Measurements from ENCODE around the gene HMOX2.

The HMOX2 gene

DNA sequence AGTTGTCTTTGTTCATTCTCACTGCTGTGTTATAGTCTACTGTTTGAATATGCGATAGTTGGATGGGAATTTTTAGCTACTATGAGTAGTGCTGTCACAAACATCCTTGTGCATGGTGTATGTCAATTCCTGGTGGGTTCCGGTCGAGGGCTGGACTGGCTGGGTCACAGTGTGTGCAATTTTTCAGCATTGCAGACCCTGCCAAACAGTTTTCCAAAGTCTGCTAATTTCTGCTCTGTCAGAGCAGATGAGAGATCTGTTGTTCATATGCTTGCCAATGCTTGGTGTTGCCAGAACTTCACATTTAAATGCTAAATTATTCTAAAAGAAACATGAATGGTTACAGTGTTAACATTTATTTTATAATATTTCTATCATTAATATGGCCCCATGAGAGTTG lies 76.3 kb downstream of the HMOX2 start:
- peaks cover 0 to 4% (median 1%) of the 10 kb centered on the region in 4 experiments for H3K4me1 ChIP-seq (ENCODE audit: control extremely low read depth in 1 of 4, control insufficient read depth in 4 of 4, insufficient read depth in 4 of 4, low read length in 3 of 4)
- H3K36me3 ChIP-seq (ENCODE audit: control insufficient read depth in 4 of 4, insufficient read depth in 4 of 4, low read length in 3 of 4), result no peaks in the 10 kb centered on the region
- DNase-seq, result no peak
- no peak overlapping the region for H3K4me3 ChIP-seq (ENCODE audit: control insufficient read depth in 1 of 7, extremely low read depth in 1 of 7, insufficient read depth in 4 of 7, low read depth in 2 of 7, low read length in 6 of 7)
- H3K9me3 ChIP-seq (ENCODE audit: control extremely low read depth in 1 of 5, control insufficient read depth in 4 of 5, insufficient read depth in 2 of 5, low read depth in 1 of 5, low read length in 4 of 5), result no peaks in the 10 kb centered on the region
- WGBS (ENCODE audit: insufficient coverage), result 94% methylated on average over 2 of the region's 3 CpGs
- ChIA-PET POLR2A (no interaction called here), CTCF (interaction anchor here (1.0 to 18.8 kb wide), 7 partner anchors 10 to 52 kb away, joined by 3 to 375 read pairs (median 4); no protein-coding TSS in a partner anchor)
- H3K27ac ChIP-seq (ENCODE audit: insufficient read depth in 1 of 2, low read depth in 1 of 2, low read length in 2 of 2, poor library complexity in 1 of 2, severe bottlenecking in 2 of 2), result no peak overlapping the region
- no peaks in the 10 kb centered on the region for H3K27me3 ChIP-seq (replicated peaks in 2 of 5; ENCODE audit: control insufficient read depth in 4 of 5, insufficient read depth in 5 of 5, low read length in 4 of 5)

DNA sequence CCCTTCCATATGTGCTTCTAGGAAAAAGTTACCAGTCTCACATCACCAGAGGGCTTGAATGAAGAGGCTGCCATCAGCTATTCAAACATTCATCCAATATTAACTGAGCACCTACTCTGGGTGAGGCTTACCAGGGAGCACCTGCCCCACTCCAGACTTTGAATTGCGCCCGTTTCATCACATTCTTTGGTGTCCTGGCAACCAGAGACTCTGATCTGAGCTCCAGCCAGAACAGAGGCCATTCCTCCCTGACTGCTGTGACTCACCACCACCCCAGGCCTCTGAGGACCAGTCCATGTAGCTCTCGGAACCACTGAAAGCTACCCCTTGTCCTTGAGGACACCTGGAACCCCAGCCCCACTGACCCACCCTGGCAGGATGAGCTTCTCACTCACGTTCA lies 79.9 kb downstream of the HMOX2 start, which contains the start of gene C16orf96:
Gene C16orf96 (plus strand): TSS at position 229 of the 400 bp plus-strand sequence. CDS start 150 bp downstream, at position 379.
- CTCF ChIA-PET, result interaction anchor here (1.0 to 18.8 kb wide), 7 partner anchors 10 to 55 kb away, joined by 3 to 375 read pairs (median 3); no protein-coding TSS in a partner anchor
- no peaks in the 10 kb centered on the region for H3K27me3 ChIP-seq (replicated peaks in 2 of 5; ENCODE audit: control insufficient read depth in 4 of 5, insufficient read depth in 5 of 5, low read length in 4 of 5)
- H3K4me3 ChIP-seq (ENCODE audit: control insufficient read depth in 1 of 7, extremely low read depth in 1 of 7, insufficient read depth in 4 of 7, low read depth in 2 of 7, low read length in 6 of 7), result no peak within 1 kb of the TSS
- no peak for DNase-seq
- POLR2A ChIA-PET, result no interaction called here
- no peaks in the 10 kb centered on the region for H3K4me1 ChIP-seq (ENCODE audit: control extremely low read depth in 1 of 4, control insufficient read depth in 4 of 4, insufficient read depth in 4 of 4, low read length in 3 of 4)
- H3K9me3 ChIP-seq (ENCODE audit: control extremely low read depth in 1 of 5, control insufficient read depth in 4 of 5, insufficient read depth in 2 of 5, low read depth in 1 of 5, low read length in 4 of 5), result no peaks in the 10 kb centered on the region
- WGBS (ENCODE audit: insufficient coverage), result 100% methylated on average over 2 of the region's 4 CpGs
- H3K36me3 ChIP-seq (ENCODE audit: control insufficient read depth in 4 of 4, insufficient read depth in 4 of 4, low read length in 3 of 4), result no peaks in the 10 kb centered on the region
- H3K27ac ChIP-seq (ENCODE audit: insufficient read depth in 1 of 2, low read depth in 1 of 2, low read length in 2 of 2, poor library complexity in 1 of 2, severe bottlenecking in 2 of 2), result no peak within 1 kb of the TSS

DNA sequence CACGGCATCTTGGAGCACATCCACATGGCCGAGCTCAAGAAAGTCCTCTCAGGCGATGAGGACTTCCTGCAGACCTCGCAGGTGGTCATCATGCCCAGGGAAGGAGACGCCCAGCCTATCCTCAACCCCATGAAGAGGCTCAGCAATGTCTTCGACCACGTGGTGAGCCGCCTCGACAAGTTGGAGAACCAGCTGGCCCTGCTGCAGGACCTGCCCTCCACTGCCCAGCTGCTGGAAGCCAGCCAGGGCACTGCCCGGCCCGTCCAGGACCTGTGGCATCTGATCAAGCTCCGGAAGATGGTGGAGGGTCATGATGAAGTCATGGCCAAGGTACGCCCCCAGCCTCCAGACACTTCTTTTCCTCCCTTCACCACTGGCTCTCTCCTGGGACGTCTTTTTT lies 80.4 kb downstream of the HMOX2 start:
- no peak overlapping the region for H3K4me3 ChIP-seq (ENCODE audit: control insufficient read depth in 1 of 7, extremely low read depth in 1 of 7, insufficient read depth in 4 of 7, low read depth in 2 of 7, low read length in 6 of 7)
- H3K9me3 ChIP-seq (ENCODE audit: control extremely low read depth in 1 of 5, control insufficient read depth in 4 of 5, insufficient read depth in 2 of 5, low read depth in 1 of 5, low read length in 4 of 5), result no peaks in the 10 kb centered on the region
- no peaks in the 10 kb centered on the region for H3K27me3 ChIP-seq (replicated peaks in 2 of 5; ENCODE audit: control insufficient read depth in 4 of 5, insufficient read depth in 5 of 5, low read length in 4 of 5)
- no peak for DNase-seq
- 96% methylated on average over 12 of the region's 14 CpGs for WGBS (ENCODE audit: insufficient coverage)
- no peak overlapping the region for H3K27ac ChIP-seq (ENCODE audit: insufficient read depth in 1 of 2, low read depth in 1 of 2, low read length in 2 of 2, poor library complexity in 1 of 2, severe bottlenecking in 2 of 2)
- no peaks in the 10 kb centered on the region for H3K36me3 ChIP-seq (ENCODE audit: control insufficient read depth in 4 of 4, insufficient read depth in 4 of 4, low read length in 3 of 4)
- CTCF ChIA-PET, result interaction anchor here (1.0 to 18.8 kb wide), 6 partner anchors 11 to 55 kb away, joined by 3 to 375 read pairs (median 3); no protein-coding TSS in a partner anchor
- POLR2A ChIA-PET, result no interaction called here
- H3K4me1 ChIP-seq (ENCODE audit: control extremely low read depth in 1 of 4, control insufficient read depth in 4 of 4, insufficient read depth in 4 of 4, low read length in 3 of 4), result no peaks in the 10 kb centered on the region

DNA sequence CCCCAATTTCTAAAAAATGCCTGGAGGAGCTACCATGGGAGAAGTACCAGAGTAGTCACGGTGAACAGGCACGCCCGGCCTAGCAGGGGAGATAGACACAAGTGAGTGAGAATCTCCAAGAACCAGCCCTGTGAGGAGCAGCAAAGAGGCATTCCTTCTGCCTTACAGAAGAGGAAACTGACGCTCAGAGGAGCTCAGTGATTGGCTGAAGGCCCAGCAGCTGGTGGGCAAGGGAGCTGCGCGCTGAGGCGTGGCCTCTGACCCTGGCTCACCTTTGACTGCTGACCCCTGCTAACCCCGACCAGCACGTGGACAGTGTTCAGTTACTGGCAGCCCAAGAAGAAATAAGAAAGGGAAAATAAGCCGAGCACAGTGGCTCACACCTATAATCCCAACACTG lies 81.8 kb downstream of the HMOX2 start:
- no peaks in the 10 kb centered on the region for H3K9me3 ChIP-seq (ENCODE audit: control extremely low read depth in 1 of 5, control insufficient read depth in 4 of 5, insufficient read depth in 2 of 5, low read depth in 1 of 5, low read length in 4 of 5)
- no peaks in the 10 kb centered on the region for H3K4me1 ChIP-seq (ENCODE audit: control extremely low read depth in 1 of 4, control insufficient read depth in 4 of 4, insufficient read depth in 4 of 4, low read length in 3 of 4)
- H3K4me3 ChIP-seq (ENCODE audit: control insufficient read depth in 1 of 7, extremely low read depth in 1 of 7, insufficient read depth in 4 of 7, low read depth in 2 of 7, low read length in 6 of 7), result no peak overlapping the region
- no peaks in the 10 kb centered on the region for H3K36me3 ChIP-seq (ENCODE audit: control insufficient read depth in 4 of 4, insufficient read depth in 4 of 4, low read length in 3 of 4)
- 89% methylated on average over 10 of the region's 10 CpGs for WGBS (ENCODE audit: insufficient coverage)
- H3K27me3 ChIP-seq (replicated peaks in 2 of 5; ENCODE audit: control insufficient read depth in 4 of 5, insufficient read depth in 5 of 5, low read length in 4 of 5), result no peaks in the 10 kb centered on the region
- ChIA-PET CTCF (interaction anchor here (0.6 to 18.8 kb wide), 2 partner anchors 46 to 119 kb away, joined by 3 to 375 read pairs; no protein-coding TSS in a partner anchor), POLR2A (no interaction called here)
- H3K27ac ChIP-seq (ENCODE audit: insufficient read depth in 1 of 2, low read depth in 1 of 2, low read length in 2 of 2, poor library complexity in 1 of 2, severe bottlenecking in 2 of 2), result no peak overlapping the region
- DNase-seq, result no peak

Data from common myeloid progenitor, CD34-positive (primary cell).